ENCODE data around the gene FOXG1. TPM values are rescaled to one million over a fixed set of nuclear protein-coding genes. Genes with fewer than 3 reads are reported as not detected.

Gene FOXG1
- total and polyA plus RNA-seq, 5 donors from 2014 or later = not detected

GRCh38 chr14:28767853-28768741 lies 1.5 kb downstream of the FOXG1 start:
- H3K27ac Mint-ChIP-seq = no peak overlapping the region
- Histone ChIP-seq H3K9me3 (ENCODE audit: control insufficient read depth in 2 of 2, low read length in 2 of 2) (peaks cover 0 to 2% of the 10 kb centered on the region in 2 experiments), H3K27me3 (ENCODE audit: control insufficient read depth, insufficient read depth, low read length) (peaks cover 5% of the 10 kb centered on the region), H3K36me3 (ENCODE audit: control insufficient read depth, insufficient read depth, low read length) (no peaks in the 10 kb centered on the region), H3K27ac (ENCODE audit: insufficient read depth, low read length, poor library complexity, severe bottlenecking) (no peak overlapping the region), H3K4me3 (ENCODE audit: low read depth, low read length) (no peak overlapping the region), H3K4me1 (ENCODE audit: control insufficient read depth, insufficient read depth, low read length, poor library complexity, severe bottlenecking) (peaks cover 5% of the 10 kb centered on the region)
- H3K36me3 Mint-ChIP-seq = no peaks in the 10 kb centered on the region
- H3K4me3 Mint-ChIP-seq = peak overlapping the region in 2 of 4 donors; percentile 28 to 53
- peaks cover 0 to 18% (median 0%) of the 10 kb centered on the region in 7 donors for H3K9me3 Mint-ChIP-seq
- H3K4me1 Mint-ChIP-seq = peaks cover 0 to 16% (median 3%) of the 10 kb centered on the region in 4 donors
- peaks cover 50% of the 10 kb centered on the region for H3K27me3 Mint-ChIP-seq
- DNase-seq (peak in 1 of 3 donors; percentile 11), ATAC-seq (ENCODE audit: low read depth in 2 of 2) (no peak)

GRCh38 chr14:28769276-28769880 lies 2.8 kb downstream of the FOXG1 start:
- Histone ChIP-seq H3K36me3 (ENCODE audit: control insufficient read depth, insufficient read depth, low read length) (no peaks in the 10 kb centered on the region), H3K9me3 (ENCODE audit: control insufficient read depth in 2 of 2, low read length in 2 of 2) (peaks cover 2 to 6% of the 10 kb centered on the region in 2 experiments), H3K4me3 (ENCODE audit: low read depth, low read length) (no peak overlapping the region), H3K27ac (ENCODE audit: insufficient read depth, low read length, poor library complexity, severe bottlenecking) (no peak overlapping the region), H3K27me3 (ENCODE audit: control insufficient read depth, insufficient read depth, low read length) (peaks cover 5% of the 10 kb centered on the region), H3K4me1 (ENCODE audit: control insufficient read depth, insufficient read depth, low read length, poor library complexity, severe bottlenecking) (peaks cover 5% of the 10 kb centered on the region)
- H3K27me3 Mint-ChIP-seq = peaks cover 42% of the 10 kb centered on the region
- no peak overlapping the region for H3K4me3 Mint-ChIP-seq
- no peak overlapping the region for H3K27ac Mint-ChIP-seq
- H3K36me3 Mint-ChIP-seq = no peaks in the 10 kb centered on the region
- H3K9me3 Mint-ChIP-seq = peaks cover 0 to 26% (median 3%) of the 10 kb centered on the region in 7 donors
- ATAC-seq (ENCODE audit: low read depth in 2 of 2) (no peak), DNase-seq (no peak)
- peaks cover 0 to 14% (median 2%) of the 10 kb centered on the region in 4 donors for H3K4me1 Mint-ChIP-seq

GRCh38 chr14:28770061-28770460 lies 3.5 kb downstream of the FOXG1 start:
- Mint-ChIP-seq H3K36me3 (no peaks in the 10 kb centered on the region), H3K27ac (no peak overlapping the region), H3K4me3 (peak overlapping the region in 1 of 4 donors; percentile 47), H3K27me3 (peaks cover 37% of the 10 kb centered on the region), H3K9me3 (peaks cover 0 to 24% (median 3%) of the 10 kb centered on the region in 7 donors), H3K4me1 (peaks cover 0 to 14% (median 3%) of the 10 kb centered on the region in 4 donors)
- DNase-seq (no peak), ATAC-seq (ENCODE audit: low read depth in 2 of 2) (no peak)
- peaks cover 4% of the 10 kb centered on the region for H3K27me3 ChIP-seq (ENCODE audit: control insufficient read depth, insufficient read depth, low read length)
- no peak overlapping the region for H3K27ac ChIP-seq (ENCODE audit: insufficient read depth, low read length, poor library complexity, severe bottlenecking)
- H3K4me1 ChIP-seq (ENCODE audit: control insufficient read depth, insufficient read depth, low read length, poor library complexity, severe bottlenecking) = peaks cover 5% of the 10 kb centered on the region
- no peak overlapping the region for H3K4me3 ChIP-seq (ENCODE audit: low read depth, low read length)
- peaks cover under 1 to 12% of the 10 kb centered on the region in 2 experiments for H3K9me3 ChIP-seq (ENCODE audit: control insufficient read depth in 2 of 2, low read length in 2 of 2)
- H3K36me3 ChIP-seq (ENCODE audit: control insufficient read depth, insufficient read depth, low read length) = no peaks in the 10 kb centered on the region

GRCh38 chr14:28770630-28771029 lies 4.0 kb downstream of the FOXG1 start:
- Histone ChIP-seq H3K27me3 (ENCODE audit: control insufficient read depth, insufficient read depth, low read length) (peaks cover 4% of the 10 kb centered on the region), H3K4me3 (ENCODE audit: low read depth, low read length) (no peak overlapping the region), H3K27ac (ENCODE audit: insufficient read depth, low read length, poor library complexity, severe bottlenecking) (no peak overlapping the region), H3K4me1 (ENCODE audit: control insufficient read depth, insufficient read depth, low read length, poor library complexity, severe bottlenecking) (peaks cover 5% of the 10 kb centered on the region), H3K9me3 (ENCODE audit: control insufficient read depth in 2 of 2, low read length in 2 of 2) (peaks cover 0 to 15% of the 10 kb centered on the region in 2 experiments), H3K36me3 (ENCODE audit: control insufficient read depth, insufficient read depth, low read length) (no peaks in the 10 kb centered on the region)
- H3K9me3 Mint-ChIP-seq = peaks cover 0 to 27% (median 3%) of the 10 kb centered on the region in 7 donors
- no peaks in the 10 kb centered on the region for H3K36me3 Mint-ChIP-seq
- no peak overlapping the region for H3K27ac Mint-ChIP-seq
- no peak for DNase-seq
- peaks cover 33% of the 10 kb centered on the region for H3K27me3 Mint-ChIP-seq
- peaks cover 0 to 12% (median 3%) of the 10 kb centered on the region in 4 donors for H3K4me1 Mint-ChIP-seq
- no peak overlapping the region for H3K4me3 Mint-ChIP-seq
- ATAC-seq (ENCODE audit: low read depth in 2 of 2) = no peak

- Histone ChIP-seq H3K9me3 (ENCODE audit: control insufficient read depth in 2 of 2, low read length in 2 of 2) (peaks cover 0 to 15% of the 10 kb centered on the region in 2 experiments), H3K4me1 (ENCODE audit: control insufficient read depth, insufficient read depth, low read length, poor library complexity, severe bottlenecking) (no peaks in the 10 kb centered on the region), H3K27ac (ENCODE audit: insufficient read depth, low read length, poor library complexity, severe bottlenecking) (no peak overlapping the region), H3K4me3 (ENCODE audit: low read depth, low read length) (no peak overlapping the region), H3K27me3 (ENCODE audit: control insufficient read depth, insufficient read depth, low read length) (peaks cover 2% of the 10 kb centered on the region), H3K36me3 (ENCODE audit: control insufficient read depth, insufficient read depth, low read length) (no peaks in the 10 kb centered on the region)
- Mint-ChIP-seq H3K36me3 (no peaks in the 10 kb centered on the region), H3K27ac (no peak overlapping the region), H3K4me3 (no peak overlapping the region), H3K9me3 (peaks cover 0 to 26% (median 3%) of the 10 kb centered on the region in 7 donors), H3K4me1 (peaks cover 0 to 8% (median 2%) of the 10 kb centered on the region in 4 donors), H3K27me3 (peaks cover 33% of the 10 kb centered on the region)
- DNase-seq = no peak
- no peak for ATAC-seq (ENCODE audit: low read depth in 2 of 2)
Measured at GRCh38 chr14:28771168-28771567, 4.6 kb downstream of the FOXG1 start.

- no peak overlapping the region for H3K27ac ChIP-seq (ENCODE audit: insufficient read depth, low read length, poor library complexity, severe bottlenecking)
Measured at GRCh38 chr14:28772613-28773012, 6.0 kb downstream of the FOXG1 start.

GRCh38 chr14:28773176-28773575 lies 6.6 kb downstream of the FOXG1 start:
- Mint-ChIP-seq H3K4me1 (peaks cover 0 to 7% (median 2%) of the 10 kb centered on the region in 4 donors), H3K27me3 (peaks cover 33% of the 10 kb centered on the region), H3K36me3 (no peaks in the 10 kb centered on the region), H3K4me3 (no peak overlapping the region), H3K27ac (no peak overlapping the region), H3K9me3 (peaks cover 0 to 25% (median 5%) of the 10 kb centered on the region in 7 donors)
- Histone ChIP-seq H3K27me3 (ENCODE audit: control insufficient read depth, insufficient read depth, low read length) (peaks cover 5% of the 10 kb centered on the region), H3K9me3 (ENCODE audit: control insufficient read depth in 2 of 2, low read length in 2 of 2) (peaks cover 0 to 15% of the 10 kb centered on the region in 2 experiments), H3K36me3 (ENCODE audit: control insufficient read depth, insufficient read depth, low read length) (no peaks in the 10 kb centered on the region), H3K4me3 (ENCODE audit: low read depth, low read length) (no peak overlapping the region), H3K27ac (ENCODE audit: insufficient read depth, low read length, poor library complexity, severe bottlenecking) (no peak overlapping the region), H3K4me1 (ENCODE audit: control insufficient read depth, insufficient read depth, low read length, poor library complexity, severe bottlenecking) (no peaks in the 10 kb centered on the region)
- no peak for ATAC-seq (ENCODE audit: low read depth in 2 of 2)
- no peak for DNase-seq

More at GRCh38 chr14:28772613-28773012, 6.0 kb downstream of the FOXG1 start:
- Histone ChIP-seq H3K27me3 (ENCODE audit: control insufficient read depth, insufficient read depth, low read length) (peaks cover 5% of the 10 kb centered on the region), H3K4me1 (ENCODE audit: control insufficient read depth, insufficient read depth, low read length, poor library complexity, severe bottlenecking) (no peaks in the 10 kb centered on the region), H3K9me3 (ENCODE audit: control insufficient read depth in 2 of 2, low read length in 2 of 2) (peaks cover 0 to 15% of the 10 kb centered on the region in 2 experiments), H3K36me3 (ENCODE audit: control insufficient read depth, insufficient read depth, low read length) (no peaks in the 10 kb centered on the region), H3K4me3 (ENCODE audit: low read depth, low read length) (no peak overlapping the region)
- H3K9me3 Mint-ChIP-seq = peaks cover 0 to 25% (median 5%) of the 10 kb centered on the region in 7 donors
- H3K4me1 Mint-ChIP-seq = peaks cover 0 to 7% (median 2%) of the 10 kb centered on the region in 4 donors
- no peaks in the 10 kb centered on the region for H3K36me3 Mint-ChIP-seq
- H3K27me3 Mint-ChIP-seq = peaks cover 36% of the 10 kb centered on the region
- no peak overlapping the region for H3K4me3 Mint-ChIP-seq
- ATAC-seq (ENCODE audit: low read depth in 2 of 2) (no peak), DNase-seq (no peak)
- no peak overlapping the region for H3K27ac Mint-ChIP-seq

All from CD4-positive, CD25-positive, alpha-beta regulatory T cell (primary cell).